ENCODE data around the gene LOXL1. TPM values are rescaled to one million over a fixed set of nuclear protein-coding genes. Genes with fewer than 3 reads are reported as not detected.

The LOXL1 gene
- polyA plus RNA-seq, 1 of the 3 experiments (the other 2 are of a cell fraction), result 50.3 TPM

DNA sequence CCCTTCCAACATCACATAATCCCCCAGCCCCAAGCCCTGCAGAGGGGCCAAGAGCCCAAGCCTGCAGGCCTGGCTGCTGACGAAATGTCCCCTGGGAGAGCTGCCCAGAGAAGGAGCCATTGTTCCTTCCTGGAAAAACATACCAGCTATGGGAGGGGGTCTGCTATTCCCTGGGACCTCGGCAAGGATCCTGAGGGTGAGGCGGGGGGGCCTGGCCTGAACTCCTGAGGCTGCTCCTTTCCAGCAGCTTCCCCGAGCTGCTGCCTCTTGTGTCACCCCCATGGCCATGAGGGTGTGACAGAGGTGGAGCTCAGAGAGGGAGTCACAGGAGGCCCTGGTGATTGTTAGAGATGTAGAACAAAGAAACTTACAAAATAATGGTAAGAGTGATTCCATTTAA is 12.9 kb downstream of the LOXL1 start:
- Histone ChIP-seq H3K4me2 (0 out of 2 replicates have a peak overlapping the region, but pooled peaks have one; percentile 60), H3K4me3 (ENCODE audit: low read depth in 2 of 2, low read length in 1 of 2) (no peak overlapping the region), H3K27ac (ENCODE audit: low read depth in 2 of 2, low read length in 1 of 2) (peak overlapping the region; percentile 85 to 91), H3K9ac (no peak overlapping the region), H3K4me1 (ENCODE audit: control insufficient read depth in 1 of 2, insufficient read depth in 2 of 2, low read depth in 1 of 2, low read length in 1 of 2) (peaks cover 57 to 78% of the 10 kb centered on the region in 2 experiments), H2AFZ (ENCODE audit: low read depth) (no peak overlapping the region), H3K9me2 (no peaks in the 10 kb centered on the region), H3K79me2 (ENCODE audit: insufficient read depth) (peaks cover 15% of the 10 kb centered on the region; the same call in 1 of the 2 replicates), H3K9me3 (no peaks in the 10 kb centered on the region), H3K36me3 (replicated peaks in 1 of 2; ENCODE audit: control insufficient read depth in 1 of 2, insufficient read depth in 2 of 2, low read length in 1 of 2) (no peaks in the 10 kb centered on the region), H3F3A (replicated peaks; ENCODE audit: insufficient read depth) (peaks cover 34% of the 10 kb centered on the region), H3K27me3 (ENCODE audit: insufficient read depth) (no peaks in the 10 kb centered on the region), H4K20me1 (ENCODE audit: insufficient read depth) (no peaks in the 10 kb centered on the region)
- TF ChIP-seq, protein P1, sequence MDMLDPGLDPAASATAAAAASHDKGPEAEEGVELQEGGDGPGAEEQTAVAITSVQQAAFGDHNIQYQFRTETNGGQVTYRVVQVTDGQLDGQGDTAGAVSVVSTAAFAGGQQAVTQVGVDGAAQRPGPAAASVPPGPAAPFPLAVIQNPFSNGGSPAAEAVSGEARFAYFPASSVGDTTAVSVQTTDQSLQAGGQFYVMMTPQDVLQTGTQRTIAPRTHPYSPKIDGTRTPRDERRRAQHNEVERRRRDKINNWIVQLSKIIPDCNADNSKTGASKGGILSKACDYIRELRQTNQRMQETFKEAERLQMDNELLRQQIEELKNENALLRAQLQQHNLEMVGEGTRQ (IDR thresholded peaks at IDR 0.05; ENCODE audit: borderline replicate concordance, low read depth, low read length), result no peak
- TF ChIP-seq MXI1 (IDR thresholded peaks at IDR 0.05; ENCODE audit: low read depth, low read length) (no peak), SMC3 (IDR thresholded peaks at IDR 0.05; ENCODE audit: low read depth, low read length) (no peak), JUND (IDR thresholded peaks at IDR 0.05) (no peak), FOSL2 (IDR thresholded peaks at IDR 0.05; ENCODE audit: borderline replicate concordance, low read depth) (no peak), YY1 (IDR thresholded peaks at IDR 0.05; ENCODE audit: low read depth) (no peak), EP300 (IDR thresholded peaks at IDR 0.05; ENCODE audit: borderline replicate concordance in 1 of 2, low read depth in 1 of 2, low read length in 1 of 2) (no peak), RFX5 (IDR thresholded peaks at IDR 0.05; ENCODE audit: low read length) (no peak), EZH2phosphoT487 (IDR thresholded peaks at IDR 0.05; ENCODE audit: borderline replicate concordance, low read depth) (no peak), TEAD4 (IDR thresholded peaks at IDR 0.05; ENCODE audit: borderline replicate concordance, insufficient read depth) (no peak), NFIC (IDR thresholded peaks at IDR 0.05; ENCODE audit: borderline replicate concordance) (no peak), ELF1 (IDR thresholded peaks at IDR 0.05) (no peak), FOXM1 (IDR thresholded peaks at IDR 0.05; ENCODE audit: low read depth) (no peak), GABPA (IDR thresholded peaks at IDR 0.05; ENCODE audit: low read depth) (no peak), SIN3A (IDR thresholded peaks at IDR 0.05; ENCODE audit: borderline replicate concordance, low read depth, low read length) (no peak), MEF2A (IDR thresholded peaks at IDR 0.05; ENCODE audit: borderline replicate concordance, low read depth) (no peak)
- TF ChIP-seq, protein P2, sequence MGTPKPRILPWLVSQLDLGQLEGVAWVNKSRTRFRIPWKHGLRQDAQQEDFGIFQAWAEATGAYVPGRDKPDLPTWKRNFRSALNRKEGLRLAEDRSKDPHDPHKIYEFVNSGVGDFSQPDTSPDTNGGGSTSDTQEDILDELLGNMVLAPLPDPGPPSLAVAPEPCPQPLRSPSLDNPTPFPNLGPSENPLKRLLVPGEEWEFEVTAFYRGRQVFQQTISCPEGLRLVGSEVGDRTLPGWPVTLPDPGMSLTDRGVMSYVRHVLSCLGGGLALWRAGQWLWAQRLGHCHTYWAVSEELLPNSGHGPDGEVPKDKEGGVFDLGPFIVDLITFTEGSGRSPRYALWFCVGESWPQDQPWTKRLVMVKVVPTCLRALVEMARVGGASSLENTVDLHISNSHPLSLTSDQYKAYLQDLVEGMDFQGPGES (IDR thresholded peaks at IDR 0.05; ENCODE audit: low read depth, low read length), result no peak
- TF ChIP-seq, protein P3, sequence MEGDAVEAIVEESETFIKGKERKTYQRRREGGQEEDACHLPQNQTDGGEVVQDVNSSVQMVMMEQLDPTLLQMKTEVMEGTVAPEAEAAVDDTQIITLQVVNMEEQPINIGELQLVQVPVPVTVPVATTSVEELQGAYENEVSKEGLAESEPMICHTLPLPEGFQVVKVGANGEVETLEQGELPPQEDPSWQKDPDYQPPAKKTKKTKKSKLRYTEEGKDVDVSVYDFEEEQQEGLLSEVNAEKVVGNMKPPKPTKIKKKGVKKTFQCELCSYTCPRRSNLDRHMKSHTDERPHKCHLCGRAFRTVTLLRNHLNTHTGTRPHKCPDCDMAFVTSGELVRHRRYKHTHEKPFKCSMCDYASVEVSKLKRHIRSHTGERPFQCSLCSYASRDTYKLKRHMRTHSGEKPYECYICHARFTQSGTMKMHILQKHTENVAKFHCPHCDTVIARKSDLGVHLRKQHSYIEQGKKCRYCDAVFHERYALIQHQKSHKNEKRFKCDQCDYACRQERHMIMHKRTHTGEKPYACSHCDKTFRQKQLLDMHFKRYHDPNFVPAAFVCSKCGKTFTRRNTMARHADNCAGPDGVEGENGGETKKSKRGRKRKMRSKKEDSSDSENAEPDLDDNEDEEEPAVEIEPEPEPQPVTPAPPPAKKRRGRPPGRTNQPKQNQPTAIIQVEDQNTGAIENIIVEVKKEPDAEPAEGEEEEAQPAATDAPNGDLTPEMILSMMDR (IDR thresholded peaks at IDR 0.05), result no peak
- TF ChIP-seq, protein P4, sequence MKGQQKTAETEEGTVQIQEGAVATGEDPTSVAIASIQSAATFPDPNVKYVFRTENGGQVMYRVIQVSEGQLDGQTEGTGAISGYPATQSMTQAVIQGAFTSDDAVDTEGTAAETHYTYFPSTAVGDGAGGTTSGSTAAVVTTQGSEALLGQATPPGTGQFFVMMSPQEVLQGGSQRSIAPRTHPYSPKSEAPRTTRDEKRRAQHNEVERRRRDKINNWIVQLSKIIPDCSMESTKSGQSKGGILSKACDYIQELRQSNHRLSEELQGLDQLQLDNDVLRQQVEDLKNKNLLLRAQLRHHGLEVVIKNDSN (IDR thresholded peaks at IDR 0.05; ENCODE audit: borderline replicate concordance, low read depth), result no peak
- TF ChIP-seq, protein P5, sequence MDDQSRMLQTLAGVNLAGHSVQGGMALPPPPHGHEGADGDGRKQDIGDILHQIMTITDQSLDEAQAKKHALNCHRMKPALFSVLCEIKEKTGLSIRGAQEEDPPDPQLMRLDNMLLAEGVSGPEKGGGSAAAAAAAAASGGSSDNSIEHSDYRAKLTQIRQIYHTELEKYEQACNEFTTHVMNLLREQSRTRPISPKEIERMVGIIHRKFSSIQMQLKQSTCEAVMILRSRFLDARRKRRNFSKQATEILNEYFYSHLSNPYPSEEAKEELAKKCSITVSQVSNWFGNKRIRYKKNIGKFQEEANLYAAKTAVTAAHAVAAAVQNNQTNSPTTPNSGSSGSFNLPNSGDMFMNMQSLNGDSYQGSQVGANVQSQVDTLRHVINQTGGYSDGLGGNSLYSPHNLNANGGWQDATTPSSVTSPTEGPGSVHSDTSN (IDR thresholded peaks at IDR 0.05), result no peak
- 90% methylated on average over 4 of the region's 4 CpGs for WGBS (ENCODE audit: low lambda C conversion rate)
- ChIA-PET CTCF (interaction anchor here (0.6 to 3.2 kb wide), 7 partner anchors 10 to 65 kb away, joined by 3 to 8 read pairs (median 3); no protein-coding TSS in a partner anchor), POLR2A (no interaction called here)
- DNase-seq, result no peak
